ENCODE results near the gene CUBN.

The CUBN gene

DNA sequence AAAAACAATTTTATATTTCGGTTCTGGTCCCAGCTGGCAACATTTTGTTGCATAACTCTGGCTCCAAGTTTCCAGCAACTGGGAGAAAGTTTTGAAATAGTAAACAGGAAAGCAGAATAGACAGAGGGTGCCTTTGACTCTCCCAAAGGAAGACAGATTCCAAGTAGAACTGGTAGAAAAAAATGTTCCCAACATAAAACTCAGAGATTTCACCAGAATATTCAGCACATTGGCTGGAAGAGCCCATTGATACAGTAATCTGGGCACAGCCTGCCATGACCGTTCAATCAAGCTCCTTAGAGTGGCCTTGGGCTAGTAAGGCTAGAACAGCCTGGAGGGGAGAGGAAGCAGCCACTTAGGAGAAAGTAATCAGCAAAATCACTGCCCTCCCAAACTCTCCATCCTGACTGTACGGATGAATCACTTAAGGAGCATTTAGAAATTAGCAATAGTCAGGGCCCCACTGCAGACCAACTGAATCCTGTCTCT lies 120.4 kb downstream of the CUBN start:
- ATAC-seq (no peak), DNase-seq (no peak)
- Mint-ChIP-seq H3K4me3 (no peak overlapping the region), H3K27me3 (no peaks in the 10 kb centered on the region), H3K27ac (no peak overlapping the region), H3K4me1 (peaks cover 60% of the 10 kb centered on the region), H3K9me3 (peaks cover 7 to 19% of the 10 kb centered on the region in 2 donors)

DNA sequence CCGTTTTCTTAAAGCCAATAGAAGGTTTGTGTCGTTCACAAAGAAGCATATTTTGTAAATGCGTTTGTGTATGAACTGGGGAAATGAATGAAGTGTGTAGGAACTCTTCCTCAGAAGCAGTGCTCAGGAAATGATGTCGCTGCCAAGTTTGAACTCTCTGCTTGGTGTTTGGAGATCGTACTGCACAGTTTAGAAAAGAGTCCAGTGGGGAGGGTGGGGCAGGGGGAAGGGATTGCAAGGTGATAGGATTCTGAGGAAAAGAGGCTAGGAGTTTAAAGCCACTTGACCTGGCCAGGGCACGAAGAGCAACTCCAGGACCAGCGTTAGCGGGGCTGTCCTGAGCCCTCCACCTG lies 122.2 kb downstream of the CUBN start:
- Mint-ChIP-seq H3K27ac (no peak overlapping the region), H3K4me1 (peaks cover 65% of the 10 kb centered on the region), H3K27me3 (no peaks in the 10 kb centered on the region), H3K9me3 (peaks cover 7 to 19% of the 10 kb centered on the region in 2 donors), H3K4me3 (peak overlapping the region in 1 of 2 donors; percentile 36)
- ATAC-seq (no peak), DNase-seq (no peak)

DNA sequence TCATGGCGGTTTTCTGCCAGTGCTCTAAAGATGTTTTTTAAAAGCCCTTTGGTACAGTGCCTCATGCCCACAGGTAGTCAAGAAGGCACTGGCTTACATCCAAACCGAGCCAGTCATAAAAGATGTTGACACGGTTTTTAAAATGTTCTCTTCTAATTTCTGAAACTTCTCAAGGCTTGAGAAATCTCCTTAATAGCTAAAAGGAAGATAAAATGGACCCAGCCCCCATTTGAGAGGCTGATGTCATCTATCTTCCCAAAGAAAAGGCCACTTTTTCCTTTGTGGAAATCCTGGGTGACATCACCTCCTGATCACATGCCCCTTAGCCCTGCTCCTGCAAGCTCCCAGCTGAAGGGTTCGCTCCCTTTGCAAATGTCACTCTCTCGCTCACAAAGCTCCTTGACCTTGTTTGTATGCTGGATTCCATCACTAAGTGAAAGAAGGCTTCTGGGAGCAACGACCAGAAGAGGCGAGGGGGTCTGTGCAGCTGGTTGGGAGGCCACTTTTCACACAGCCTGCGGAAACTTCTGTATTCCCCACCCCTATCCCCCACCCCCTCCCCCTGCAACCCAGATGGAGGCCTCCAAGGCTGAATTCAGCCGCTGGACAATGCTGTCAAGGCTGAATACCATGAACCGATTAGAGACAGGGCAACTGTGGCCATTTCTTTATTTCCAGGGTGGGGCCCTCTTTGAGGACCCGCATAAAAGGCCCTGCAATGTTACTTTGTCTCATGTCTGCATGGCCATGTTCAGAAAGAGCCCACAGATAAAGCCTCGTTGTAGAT lies 122.8 kb downstream of the CUBN start:
- Mint-ChIP-seq H3K9me3 (peaks cover 7 to 14% of the 10 kb centered on the region in 2 donors), H3K27ac (peak overlapping the region in 1 of 2 donors; percentile 61), H3K4me1 (peaks cover 71% of the 10 kb centered on the region), H3K4me3 (peak overlapping the region; percentile 36 to 48), H3K27me3 (no peaks in the 10 kb centered on the region)
- no peak for DNase-seq
- ATAC-seq: no peak

DNA sequence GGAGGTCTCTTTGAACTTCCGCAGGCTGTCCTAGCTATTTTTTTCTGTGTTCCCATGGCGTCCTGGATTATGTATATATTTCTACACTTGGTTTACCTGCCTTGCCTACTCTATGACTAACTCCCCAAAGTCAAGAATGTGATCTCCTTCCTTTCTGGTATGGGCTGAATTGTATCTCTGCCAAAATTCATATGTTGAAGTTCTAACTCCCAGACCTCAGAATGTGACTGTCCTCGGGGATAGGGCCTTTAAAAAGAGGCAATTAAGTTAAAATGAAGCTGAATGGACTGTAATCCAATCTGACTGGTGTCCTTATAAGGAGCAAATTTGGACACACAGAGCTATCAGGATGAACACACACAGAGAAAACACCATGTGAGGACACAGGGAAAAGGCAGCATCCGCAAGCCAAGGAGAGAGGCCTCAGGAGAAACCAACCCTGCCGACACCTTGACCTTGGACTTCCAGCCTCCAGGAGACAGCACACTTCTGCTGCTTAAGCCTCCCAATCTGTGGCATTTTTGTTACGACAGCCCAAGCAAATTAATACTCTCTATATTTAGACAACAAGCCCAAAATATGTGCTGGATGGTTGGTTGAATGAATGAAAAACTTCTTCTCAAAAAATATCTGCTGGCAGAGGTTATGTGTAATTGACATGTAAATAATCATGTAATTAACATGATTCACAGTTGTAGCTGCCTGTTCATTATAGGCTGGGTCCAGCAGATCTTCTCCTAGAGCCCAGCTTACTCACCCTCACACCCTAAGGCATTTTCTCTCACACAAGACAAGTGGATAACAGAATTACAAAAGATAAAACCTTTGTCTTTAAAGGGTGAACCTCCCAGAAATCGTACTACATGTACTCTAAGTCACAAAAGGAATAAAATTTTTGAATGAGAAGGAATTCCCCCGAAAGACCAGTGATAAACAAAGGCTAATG lies 123.7 kb downstream of the CUBN start:
- no peak overlapping the region for H3K27ac Mint-ChIP-seq

DNA sequence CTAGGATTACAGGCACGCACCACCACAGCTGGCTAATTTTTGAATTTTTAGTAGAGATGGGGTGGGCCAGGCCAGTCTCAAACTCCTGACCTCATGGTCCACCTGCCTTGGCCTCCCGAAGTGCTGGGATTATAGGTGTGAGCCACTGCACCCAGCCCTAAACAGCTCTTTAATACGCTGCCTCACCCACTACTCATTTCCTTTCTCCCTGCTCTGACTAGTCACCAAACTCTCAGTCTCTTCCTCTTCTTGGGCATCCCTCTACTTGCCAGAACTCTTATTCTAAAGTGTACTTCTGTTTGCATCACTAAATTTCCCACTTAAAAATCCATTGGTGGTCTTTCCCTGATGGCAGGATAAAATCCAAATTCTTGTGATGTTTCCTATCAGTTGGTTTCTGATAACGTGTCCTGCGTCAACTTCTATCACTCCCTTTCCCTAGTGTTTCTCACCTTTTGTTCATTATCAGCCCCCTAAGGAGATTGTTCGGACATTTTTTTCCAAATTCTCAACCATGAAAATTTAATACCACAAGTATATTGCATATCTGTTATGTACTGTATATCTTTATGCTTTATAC lies 124.7 kb downstream of the CUBN start:
- DNase-seq (no peak), ATAC-seq (no peak)
- Mint-ChIP-seq H3K4me1 (peaks cover 85% of the 10 kb centered on the region), H3K4me3 (no peak overlapping the region), H3K27me3 (no peaks in the 10 kb centered on the region), H3K27ac (no peak overlapping the region), H3K9me3 (peaks cover 7 to 8% of the 10 kb centered on the region in 2 donors)

More for the DNA sequence above, 123.7 kb downstream of the CUBN start:
- no peak for ATAC-seq
- H3K4me3 Mint-ChIP-seq: no peak overlapping the region
- H3K27me3 Mint-ChIP-seq: no peaks in the 10 kb centered on the region
- peaks cover 80% of the 10 kb centered on the region for H3K4me1 Mint-ChIP-seq
- H3K9me3 Mint-ChIP-seq: peaks cover 7 to 8% of the 10 kb centered on the region in 2 donors
- no peak for DNase-seq

DNA sequence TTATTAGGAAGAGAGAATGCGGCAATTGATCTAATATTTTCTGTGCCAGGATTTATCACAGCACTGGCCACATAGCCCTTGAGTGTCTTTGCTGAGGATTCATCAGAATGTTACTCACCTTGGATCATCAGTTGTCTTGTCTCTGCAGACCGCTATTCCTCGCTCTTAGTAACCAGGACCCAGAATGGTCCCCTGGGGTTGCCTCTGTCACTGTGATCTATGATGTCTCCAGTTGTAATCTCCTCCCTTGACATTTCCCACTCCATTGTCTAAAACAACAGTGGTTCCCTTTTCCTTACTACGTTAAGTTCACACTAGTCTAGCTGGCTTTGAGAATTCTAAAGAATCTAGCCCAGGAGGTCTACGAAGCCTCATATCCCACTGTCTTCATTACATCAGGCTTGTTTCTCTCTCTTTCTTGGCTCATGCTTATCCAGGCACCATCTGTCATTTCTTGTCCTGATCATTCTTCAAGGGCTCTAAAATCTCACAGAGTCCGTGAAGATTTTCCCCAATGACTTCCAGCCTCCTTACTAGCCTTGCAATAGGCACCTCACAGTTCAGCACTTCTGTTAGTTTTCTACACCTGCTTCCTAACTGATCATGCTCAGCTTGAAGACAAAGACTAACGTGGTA lies 125.8 kb downstream of the CUBN start:
- no peaks in the 10 kb centered on the region for H3K27me3 Mint-ChIP-seq
- peaks cover 88% of the 10 kb centered on the region for H3K4me1 Mint-ChIP-seq
- DNase-seq (no peak), ATAC-seq (no peak)
- H3K9me3 Mint-ChIP-seq: peaks cover 7 to 8% of the 10 kb centered on the region in 2 donors
- H3K4me3 Mint-ChIP-seq: no peak overlapping the region
- H3K27ac Mint-ChIP-seq: peak overlapping the region in 1 of 2 donors; percentile 30

DNA sequence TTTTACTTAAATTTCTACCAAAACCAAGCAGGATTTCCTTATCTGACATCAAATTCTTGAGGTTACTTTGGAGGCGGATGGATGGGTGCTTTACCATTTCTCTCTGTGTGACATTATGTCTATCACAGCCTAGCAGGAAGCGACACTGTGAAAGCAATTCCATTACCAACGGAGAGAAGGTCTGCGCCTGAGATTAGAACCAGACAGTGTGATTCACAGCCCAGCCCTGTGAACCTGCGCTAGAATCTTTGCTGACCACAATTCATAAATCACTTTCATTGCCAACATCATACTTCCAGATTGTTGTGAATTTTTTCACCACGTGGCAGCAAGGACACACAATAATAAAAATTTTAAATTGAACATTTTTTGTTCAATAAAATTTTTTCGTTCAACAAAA lies 126.5 kb downstream of the CUBN start:
- H3K4me3 Mint-ChIP-seq: peak overlapping the region; percentile 32 to 77
- ATAC-seq (peak; percentile 91), DNase-seq (peak; percentile 30 to 67)
- peak overlapping the region; percentile 36 to 77 for H3K27ac Mint-ChIP-seq
- H3K4me1 Mint-ChIP-seq: peaks cover 82% of the 10 kb centered on the region
- H3K9me3 Mint-ChIP-seq: peaks cover 8% of the 10 kb centered on the region in 2 donors
- no peaks in the 10 kb centered on the region for H3K27me3 Mint-ChIP-seq

DNA sequence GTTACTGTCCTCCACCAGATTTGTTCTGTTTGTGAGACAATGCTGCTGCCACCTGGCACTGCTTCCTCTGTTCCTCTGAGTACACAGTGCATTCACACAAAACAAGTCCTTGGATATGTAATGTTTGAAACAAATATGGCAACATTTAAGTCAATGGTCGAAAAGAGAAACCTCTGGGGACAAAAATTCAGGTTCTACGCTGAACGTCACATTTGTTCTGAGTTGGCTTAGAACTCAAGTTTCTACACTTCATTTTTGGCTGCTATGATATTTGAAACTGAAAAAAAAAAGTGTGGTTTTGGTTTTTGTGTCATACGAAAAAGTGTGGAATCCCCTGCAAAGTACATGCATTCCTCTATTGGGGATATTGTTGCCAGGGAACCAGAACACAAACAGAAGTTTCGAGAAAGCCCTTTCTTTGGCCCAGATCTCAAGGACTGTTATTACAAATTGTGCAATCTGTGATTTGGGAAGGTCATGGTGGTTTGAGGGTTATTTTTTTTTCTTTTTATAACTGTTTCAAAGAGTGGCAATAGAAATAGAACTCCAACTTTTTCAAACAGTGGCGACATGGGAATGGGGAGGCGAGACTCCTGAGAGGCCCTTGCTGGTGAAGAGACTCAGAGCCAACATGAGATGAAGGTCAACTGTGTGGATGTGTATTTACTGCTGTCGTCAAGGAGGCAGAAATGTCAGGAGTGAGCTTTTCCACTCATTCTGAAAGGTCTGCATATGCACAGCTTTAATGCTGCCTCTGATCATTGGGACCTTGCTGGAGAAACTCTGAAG lies 127.5 kb downstream of the CUBN start:
- no peaks in the 10 kb centered on the region for H3K27me3 Mint-ChIP-seq
- H3K4me3 Mint-ChIP-seq: peak overlapping the region; percentile 77
- ATAC-seq (peak; percentile 75), DNase-seq (peak; percentile 28 to 46)
- H3K4me1 Mint-ChIP-seq: peaks cover 72% of the 10 kb centered on the region
- peaks cover 8 to 13% of the 10 kb centered on the region in 2 donors for H3K9me3 Mint-ChIP-seq
- peak overlapping the region; percentile 89 to 99 for H3K27ac Mint-ChIP-seq

DNA sequence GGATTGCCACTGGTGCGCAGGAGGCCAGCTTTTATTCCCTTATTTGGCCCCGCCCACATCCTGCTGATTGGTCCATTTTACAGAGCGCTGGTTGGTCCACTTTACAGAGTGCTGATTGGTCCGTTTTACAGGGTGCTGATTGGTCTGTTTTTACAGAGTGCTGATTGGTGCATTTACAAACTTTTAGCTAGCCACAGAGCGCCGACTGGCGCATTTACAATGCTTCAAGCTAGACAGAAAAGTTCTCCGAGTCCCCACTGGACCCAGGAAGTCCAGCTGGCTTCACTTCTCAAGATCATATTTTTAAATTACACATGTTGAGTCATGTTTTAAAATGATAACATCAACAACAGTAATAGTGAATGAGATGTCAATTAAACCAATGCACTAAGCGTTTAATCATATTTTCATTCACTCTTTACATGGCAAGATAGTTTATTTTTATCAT lies 128.3 kb downstream of the CUBN start:
- Mint-ChIP-seq H3K27ac (no peak overlapping the region), H3K4me1 (peaks cover 66% of the 10 kb centered on the region), H3K27me3 (no peaks in the 10 kb centered on the region), H3K9me3 (peaks cover 8 to 13% of the 10 kb centered on the region in 2 donors), H3K4me3 (peak overlapping the region in 1 of 2 donors; percentile 77)
- no peak for DNase-seq
- ATAC-seq: no peak

DNA sequence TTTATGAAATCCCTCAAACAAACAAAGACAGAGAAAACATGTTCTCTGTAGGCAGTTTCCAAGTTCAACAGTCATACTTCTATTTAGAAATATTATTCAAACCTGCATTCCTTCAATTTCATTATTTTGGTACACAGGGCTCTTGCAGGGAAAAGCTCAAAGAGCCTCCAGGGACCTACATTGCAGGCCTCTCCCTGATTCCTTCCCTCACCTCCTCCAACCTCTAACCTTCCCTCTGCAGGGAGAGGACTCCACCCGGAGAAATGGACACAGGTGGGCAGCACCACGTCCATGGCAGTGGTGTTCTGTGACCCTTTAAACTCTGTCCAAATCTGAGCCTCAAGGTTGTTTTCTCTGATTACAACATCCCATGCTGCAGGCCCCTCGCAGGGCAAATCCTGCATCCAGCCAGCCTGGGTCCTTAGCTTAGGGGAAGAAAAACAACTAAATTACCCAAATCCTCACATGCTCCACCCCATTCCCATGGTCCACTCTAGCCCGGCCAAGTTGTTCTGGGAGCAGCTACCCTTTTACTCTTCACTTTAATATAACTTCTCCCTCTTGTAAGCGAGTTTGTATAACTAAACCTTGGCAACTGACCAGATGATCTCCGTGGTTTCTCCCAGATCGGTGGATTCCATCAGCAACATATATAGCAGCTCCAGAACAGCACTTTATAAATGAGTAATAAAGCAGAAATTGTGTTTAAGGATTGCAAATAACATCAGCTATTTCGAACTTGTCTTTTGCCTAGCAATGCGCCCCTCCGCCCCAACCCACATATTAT lies 129.8 kb downstream of the CUBN start:
- ATAC-seq (no peak), DNase-seq (no peak)
- Mint-ChIP-seq H3K9me3 (peaks cover 4 to 8% of the 10 kb centered on the region in 2 donors), H3K4me3 (no peak overlapping the region), H3K4me1 (peaks cover 58% of the 10 kb centered on the region), H3K27ac (no peak overlapping the region), H3K27me3 (no peaks in the 10 kb centered on the region)

DNA sequence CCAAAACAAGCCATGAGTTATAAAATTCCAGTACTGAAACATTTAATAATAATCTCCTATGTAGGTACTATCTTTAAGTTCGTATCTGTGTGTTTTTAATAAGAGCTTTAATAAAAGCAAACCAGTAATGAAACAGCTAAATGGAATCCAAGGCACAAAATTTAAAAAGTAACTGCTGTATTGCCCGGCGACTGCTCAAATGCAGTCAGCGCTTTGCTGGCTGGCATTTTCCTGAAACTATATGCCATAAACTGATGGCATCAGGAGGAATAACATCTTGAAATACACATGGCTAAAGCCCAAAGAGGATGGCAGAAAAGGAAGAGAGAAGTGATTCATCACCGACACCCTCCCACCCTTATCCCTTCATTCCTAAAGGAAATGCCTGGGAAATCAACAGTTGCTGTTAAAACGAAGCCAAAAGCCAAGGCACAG lies 133.1 kb downstream of the CUBN start:
- Mint-ChIP-seq H3K27me3 (no peaks in the 10 kb centered on the region), H3K9me3 (peaks cover 0 to 6% of the 10 kb centered on the region in 2 donors), H3K4me1 (peaks cover 25% of the 10 kb centered on the region), H3K27ac (no peak overlapping the region), H3K4me3 (no peak overlapping the region)
- ATAC-seq (no peak), DNase-seq (no peak)

DNA sequence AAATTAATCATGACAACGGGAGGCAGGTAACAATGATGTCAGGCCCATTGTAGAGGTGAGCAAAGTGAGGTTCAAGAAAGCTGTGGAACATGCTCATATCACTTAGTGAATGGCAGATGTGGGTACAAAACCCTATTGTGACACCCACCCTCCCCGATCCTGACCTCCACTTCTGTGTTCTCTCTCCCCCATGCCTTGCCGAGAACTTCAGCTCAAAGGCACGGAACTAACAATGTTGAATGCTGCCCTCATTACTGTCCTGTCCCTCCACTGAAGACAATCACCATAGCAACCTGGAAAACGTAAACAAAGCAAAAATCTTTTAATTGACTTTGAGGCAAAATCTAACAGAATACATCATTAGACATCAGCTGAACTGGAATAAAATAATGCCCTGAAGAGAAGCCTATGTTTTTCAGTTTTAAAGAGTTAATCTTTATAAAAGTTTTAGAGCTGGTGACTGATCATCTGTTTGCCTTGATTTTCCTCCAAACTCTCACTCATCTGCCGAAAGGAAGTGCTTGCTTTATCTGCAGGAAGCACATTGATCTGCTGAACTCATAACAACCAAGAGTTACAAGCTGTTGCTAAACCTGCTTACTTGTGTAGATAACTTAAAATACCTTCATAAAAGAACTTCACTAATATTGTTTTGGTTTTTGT lies 133.6 kb downstream of the CUBN start:
- peak overlapping the region; percentile 67 to 90 for H3K27ac Mint-ChIP-seq
- no peaks in the 10 kb centered on the region for H3K27me3 Mint-ChIP-seq
- H3K9me3 Mint-ChIP-seq: peaks cover 0 to 6% of the 10 kb centered on the region in 2 donors
- H3K4me3 Mint-ChIP-seq: peak overlapping the region; percentile 24 to 32
- H3K4me1 Mint-ChIP-seq: peaks cover 20% of the 10 kb centered on the region
- no peak for DNase-seq
- no peak for ATAC-seq

DNA sequence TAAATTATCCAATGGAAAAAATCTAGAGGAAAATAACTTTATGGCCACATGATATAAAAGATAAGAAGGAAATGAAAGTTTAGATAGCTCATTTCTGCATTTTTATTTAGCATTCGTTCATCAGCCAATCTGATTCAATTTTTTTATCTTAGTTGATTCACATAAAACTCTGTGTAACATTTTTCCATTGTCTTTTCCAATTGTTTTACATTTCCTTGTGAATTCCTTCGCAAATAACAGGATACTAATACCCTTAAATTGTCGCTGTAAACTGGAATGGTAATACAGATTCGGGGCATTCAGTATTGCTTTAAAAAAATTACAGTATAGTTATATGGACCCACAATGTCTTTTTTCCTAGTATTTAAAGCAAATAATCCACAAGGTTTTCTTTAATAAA lies 136.4 kb downstream of the CUBN start:
- Mint-ChIP-seq H3K9me3 (peaks cover 0 to 6% of the 10 kb centered on the region in 2 donors), H3K4me3 (no peak overlapping the region), H3K27ac (no peak overlapping the region), H3K4me1 (peaks cover 9% of the 10 kb centered on the region), H3K27me3 (no peaks in the 10 kb centered on the region)
- DNase-seq: no peak
- ATAC-seq: no peak

Measured in stimulated activated naive CD8-positive, alpha-beta T cell treated with anti-CD3 and anti-CD28 coated beads, Interleukin-15, amount 100 ng/mL, for 72 hours (primary cell).